ENCODE measurements around the gene NOX1. TPM values are rescaled to one million over a fixed set of nuclear protein-coding genes. Genes with fewer than 3 reads are reported as not detected.

The NOX1 gene
- total RNA-seq, 2 donors from 2014 or later, result not detected

DNA sequence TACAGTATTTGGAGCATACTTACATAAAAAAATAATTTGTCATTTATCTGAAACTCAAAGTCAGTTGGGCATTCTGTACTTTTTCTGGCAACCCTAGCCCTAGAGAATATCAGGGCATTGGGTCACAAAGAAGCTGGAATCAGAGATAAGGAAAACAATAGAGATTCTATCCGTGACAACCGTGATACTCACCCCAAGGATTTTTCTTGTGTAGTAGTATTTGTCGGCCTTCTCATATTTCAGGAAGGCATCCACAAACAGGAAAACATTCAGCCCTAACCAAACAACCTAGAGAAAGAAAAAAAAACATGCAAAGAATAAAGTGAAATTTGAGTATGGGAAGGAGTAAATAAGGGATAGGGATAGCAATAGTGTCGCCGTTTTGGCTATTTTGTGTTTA is 3.6 kb downstream of the NOX1 start:
- ATAC-seq (ENCODE audit: insufficient number of reproducible peaks, low FRiP score, low read depth), result no peak
- no peaks in the 10 kb centered on the region for H3K27me3 ChIP-seq (replicated peaks; ENCODE audit: insufficient read depth)
- no peak for DNase-seq (ENCODE audit: low spot score)
- no peak for TF ChIP-seq CTCF (IDR thresholded peaks at IDR 0.05)
- H3K9me3 ChIP-seq, result no peaks in the 10 kb centered on the region
- H3K4me1 ChIP-seq (ENCODE audit: control insufficient read depth in 1 of 2, low read depth in 2 of 2), result no peaks in the 10 kb centered on the region
- no peaks in the 10 kb centered on the region for H3K36me3 ChIP-seq
- no peak overlapping the region for H3K4me3 ChIP-seq
- no peak overlapping the region for H3K27ac ChIP-seq

DNA sequence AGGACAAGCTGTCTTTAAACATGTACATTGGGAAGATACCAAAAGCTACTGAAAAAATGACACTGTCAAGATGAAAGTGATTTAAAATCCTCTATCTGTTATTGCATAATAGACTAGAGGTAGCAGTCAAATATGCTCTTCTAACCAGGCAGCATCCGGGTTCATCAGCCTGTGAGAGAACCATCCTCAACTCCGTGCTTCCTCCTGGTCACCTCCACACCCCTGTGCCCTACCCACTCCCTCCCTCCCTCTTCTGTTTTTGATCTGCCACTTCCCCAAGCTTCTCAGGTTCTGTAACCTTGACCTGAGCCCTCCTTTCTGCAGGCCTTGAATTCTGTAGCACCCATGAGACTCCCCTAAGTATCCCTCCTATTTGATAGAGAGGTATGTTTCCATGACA is 5.9 kb downstream of the NOX1 start:
- Histone ChIP-seq H3K36me3 (no peaks in the 10 kb centered on the region), H3K4me1 (ENCODE audit: control insufficient read depth in 1 of 2, low read depth in 2 of 2) (no peaks in the 10 kb centered on the region), H3K27me3 (replicated peaks; ENCODE audit: insufficient read depth) (no peaks in the 10 kb centered on the region), H3K4me3 (no peak overlapping the region), H3K9me3 (no peaks in the 10 kb centered on the region), H3K27ac (no peak overlapping the region)
- TF ChIP-seq CTCF (IDR thresholded peaks at IDR 0.05), result no peak
- DNase-seq (ENCODE audit: low spot score) (no peak), ATAC-seq (ENCODE audit: insufficient number of reproducible peaks, low FRiP score, low read depth) (no peak)

- no peaks in the 10 kb centered on the region for H3K27me3 ChIP-seq (replicated peaks; ENCODE audit: insufficient read depth)
- TF ChIP-seq CTCF (IDR thresholded peaks at IDR 0.05), result no peak
- H3K4me1 ChIP-seq (ENCODE audit: control insufficient read depth in 1 of 2, low read depth in 2 of 2), result no peaks in the 10 kb centered on the region
- H3K36me3 ChIP-seq, result no peaks in the 10 kb centered on the region
- no peaks in the 10 kb centered on the region for H3K9me3 ChIP-seq
- no peak for DNase-seq (ENCODE audit: low spot score)
- no peak overlapping the region for H3K4me3 ChIP-seq
- H3K27ac ChIP-seq, result no peak overlapping the region
- ATAC-seq (ENCODE audit: insufficient number of reproducible peaks, low FRiP score, low read depth), result no peak
These were observed 9.3 kb downstream of the NOX1 start for GRCh38 chrX:100864657-100865391.

GRCh38 chrX:100863326-100863864 is 10.8 kb downstream of the NOX1 start:
- no peaks in the 10 kb centered on the region for H3K9me3 ChIP-seq
- DNase-seq (ENCODE audit: low spot score) (no peak), ATAC-seq (ENCODE audit: insufficient number of reproducible peaks, low FRiP score, low read depth) (no peak)
- no peaks in the 10 kb centered on the region for H3K4me1 ChIP-seq (ENCODE audit: control insufficient read depth in 1 of 2, low read depth in 2 of 2)
- H3K36me3 ChIP-seq, result no peaks in the 10 kb centered on the region
- no peaks in the 10 kb centered on the region for H3K27me3 ChIP-seq (replicated peaks; ENCODE audit: insufficient read depth)
- TF ChIP-seq CTCF (IDR thresholded peaks at IDR 0.05), result no peak
- no peak overlapping the region for H3K27ac ChIP-seq
- no peak overlapping the region for H3K4me3 ChIP-seq

DNA sequence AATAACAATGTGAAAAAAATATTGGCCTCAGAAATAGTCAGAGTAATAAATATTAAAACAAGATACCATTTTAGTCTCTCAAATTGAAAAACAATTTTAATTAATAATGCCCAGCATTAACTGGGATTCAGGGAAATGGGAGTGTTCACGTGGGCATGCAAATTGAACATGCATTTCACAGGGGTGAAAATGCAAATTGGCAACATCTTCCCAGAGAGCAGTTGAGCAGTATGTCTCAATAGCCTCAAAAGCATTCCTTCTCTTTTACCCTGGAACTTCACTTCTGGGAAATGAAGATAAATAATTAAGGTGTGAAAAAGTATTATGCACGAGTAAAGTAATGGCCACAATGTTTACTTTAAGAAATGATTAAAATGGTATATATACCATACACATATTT is 21.3 kb downstream of the NOX1 start:
- Histone ChIP-seq H3K27ac (no peak overlapping the region), H3K36me3 (no peaks in the 10 kb centered on the region), H3K4me1 (ENCODE audit: control insufficient read depth in 1 of 2, low read depth in 2 of 2) (no peaks in the 10 kb centered on the region), H3K27me3 (replicated peaks; ENCODE audit: insufficient read depth) (no peaks in the 10 kb centered on the region), H3K4me3 (no peak overlapping the region), H3K9me3 (no peaks in the 10 kb centered on the region)
- no peak for ATAC-seq (ENCODE audit: insufficient number of reproducible peaks, low FRiP score, low read depth)
- DNase-seq (ENCODE audit: low spot score), result no peak
- no peak for TF ChIP-seq CTCF (IDR thresholded peaks at IDR 0.05)

Data from thoracic aorta (tissue), 2 donors.